ENCODE results near the gene LRRC8B.

The LRRC8B gene

GRCh38 chr1:89635825-89636815, 111.5 kb downstream of the LRRC8B start:
- Mint-ChIP-seq H3K4me1 (peaks cover 24% of the 10 kb centered on the region), H3K4me3 (no peak overlapping the region), H3K9me3 (no peaks in the 10 kb centered on the region), H3K27ac (no peak overlapping the region), H3K36me3 (ENCODE audit: low read depth) (no peaks in the 10 kb centered on the region), H3K27me3 (ENCODE audit: low read depth, poor library complexity) (peaks cover 22% of the 10 kb centered on the region)
- DNase-seq = no peak
- no peak for TF ChIP-seq CTCF (IDR thresholded peaks at IDR 0.05)

GRCh38 chr1:89637496-89637895, 112.9 kb downstream of the LRRC8B start:
- Mint-ChIP-seq H3K27me3 (ENCODE audit: low read depth, poor library complexity) (peaks cover 14% of the 10 kb centered on the region), H3K9me3 (no peaks in the 10 kb centered on the region), H3K4me3 (no peak overlapping the region), H3K4me1 (peaks cover 13% of the 10 kb centered on the region), H3K27ac (no peak overlapping the region), H3K36me3 (ENCODE audit: low read depth) (no peaks in the 10 kb centered on the region)
- DNase-seq = no peak
- TF ChIP-seq CTCF (IDR thresholded peaks at IDR 0.05) = no peak

GRCh38 chr1:89640440-89640839, 115.8 kb downstream of the LRRC8B start:
- peaks cover 5% of the 10 kb centered on the region for H3K36me3 Mint-ChIP-seq (ENCODE audit: low read depth)

GRCh38 chr1:89641781-89642180, 117.2 kb downstream of the LRRC8B start:
- no peak for DNase-seq
- TF ChIP-seq CTCF (IDR thresholded peaks at IDR 0.05) = no peak
- H3K36me3 Mint-ChIP-seq (ENCODE audit: low read depth) = peaks cover 11% of the 10 kb centered on the region
- no peaks in the 10 kb centered on the region for H3K4me1 Mint-ChIP-seq
- H3K9me3 Mint-ChIP-seq = peaks cover 11% of the 10 kb centered on the region
- no peak overlapping the region for H3K4me3 Mint-ChIP-seq
- no peak overlapping the region for H3K27ac Mint-ChIP-seq
- no peaks in the 10 kb centered on the region for H3K27me3 Mint-ChIP-seq (ENCODE audit: low read depth, poor library complexity)

More at GRCh38 chr1:89640440-89640839, 115.8 kb downstream of the LRRC8B start:
- Mint-ChIP-seq H3K4me3 (no peak overlapping the region), H3K4me1 (no peaks in the 10 kb centered on the region), H3K9me3 (peaks cover 4% of the 10 kb centered on the region), H3K27me3 (ENCODE audit: low read depth, poor library complexity) (no peaks in the 10 kb centered on the region), H3K27ac (no peak overlapping the region)
- no peak for DNase-seq
- TF ChIP-seq CTCF (IDR thresholded peaks at IDR 0.05) = no peak

GRCh38 chr1:89643577-89643976, 118.9 kb downstream of the LRRC8B start:
- Mint-ChIP-seq H3K27me3 (ENCODE audit: low read depth, poor library complexity) (no peaks in the 10 kb centered on the region), H3K9me3 (peaks cover 14% of the 10 kb centered on the region), H3K4me3 (no peak overlapping the region), H3K36me3 (ENCODE audit: low read depth) (peaks cover 11% of the 10 kb centered on the region), H3K27ac (no peak overlapping the region), H3K4me1 (no peaks in the 10 kb centered on the region)
- no peak for TF ChIP-seq CTCF (IDR thresholded peaks at IDR 0.05)
- no peak for DNase-seq

Data from nephron progenitor cell (in vitro differentiated cells).